ENCODE results near the gene DOCK10.

Gene DOCK10

DNA sequence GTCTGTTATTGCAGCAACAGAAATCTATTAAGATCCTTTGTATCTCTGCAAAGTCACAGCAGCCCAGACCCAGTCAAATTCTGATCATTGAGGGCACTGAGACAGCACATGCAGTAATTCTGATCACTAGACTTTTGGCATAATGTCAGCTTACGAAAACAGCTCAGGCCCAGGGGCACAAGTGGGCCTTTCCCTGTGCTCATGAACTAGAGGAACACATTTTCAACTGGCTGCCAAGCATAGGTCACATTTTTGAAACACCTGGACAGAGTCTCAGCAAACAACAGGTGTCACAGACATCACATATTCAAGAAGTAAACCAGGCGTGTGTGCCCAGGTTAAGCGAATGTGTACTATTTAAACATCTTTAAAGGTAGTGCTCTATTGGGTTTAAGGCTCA lies 13.7 kb downstream of the DOCK10 start:
- TF ChIP-seq ZNF76 (tag by site-specific recombination; IDR thresholded peaks at IDR 0.05; ENCODE audit: borderline replicate concordance, low read depth) (no peak), ZBTB7A (tag by site-specific recombination; IDR thresholded peaks at IDR 0.05; ENCODE audit: low read depth) (no peak), ZNF660 (tag by site-specific recombination; IDR thresholded peaks at IDR 0.05) (no peak), ZNF558 (tag by site-specific recombination; IDR thresholded peaks at IDR 0.05) (no peak), ZNF366 (tag by site-specific recombination; conservative IDR thresholded peaks at IDR 0.05) (no peak), REPIN1 (tag by site-specific recombination; IDR thresholded peaks at IDR 0.05; ENCODE audit: low read depth) (no peak), KLF7 (tag by site-specific recombination; IDR thresholded peaks at IDR 0.05; ENCODE audit: borderline replicate concordance) (no peak), ZNF121 (tag by site-specific recombination; IDR thresholded peaks at IDR 0.05) (no peak)
- ChIA-PET POLR2A (no interaction called here), CTCF (no interaction called here)
- H3K4me3 ChIP-seq (ENCODE audit: low read depth, low read length): no peak overlapping the region
- H3K9me3 ChIP-seq (ENCODE audit: control insufficient read depth, insufficient read depth, low read depth, low read length): no peaks in the 10 kb centered on the region
- no peaks in the 10 kb centered on the region for H3K4me1 ChIP-seq (ENCODE audit: control insufficient read depth, insufficient read depth, low read length)
- H3K27ac ChIP-seq (ENCODE audit: extremely low read depth, low read depth, low read length): no peak overlapping the region
- no peaks in the 10 kb centered on the region for H3K36me3 ChIP-seq (ENCODE audit: control insufficient read depth in 2 of 2, insufficient read depth in 1 of 2, low read length in 2 of 2)

DNA sequence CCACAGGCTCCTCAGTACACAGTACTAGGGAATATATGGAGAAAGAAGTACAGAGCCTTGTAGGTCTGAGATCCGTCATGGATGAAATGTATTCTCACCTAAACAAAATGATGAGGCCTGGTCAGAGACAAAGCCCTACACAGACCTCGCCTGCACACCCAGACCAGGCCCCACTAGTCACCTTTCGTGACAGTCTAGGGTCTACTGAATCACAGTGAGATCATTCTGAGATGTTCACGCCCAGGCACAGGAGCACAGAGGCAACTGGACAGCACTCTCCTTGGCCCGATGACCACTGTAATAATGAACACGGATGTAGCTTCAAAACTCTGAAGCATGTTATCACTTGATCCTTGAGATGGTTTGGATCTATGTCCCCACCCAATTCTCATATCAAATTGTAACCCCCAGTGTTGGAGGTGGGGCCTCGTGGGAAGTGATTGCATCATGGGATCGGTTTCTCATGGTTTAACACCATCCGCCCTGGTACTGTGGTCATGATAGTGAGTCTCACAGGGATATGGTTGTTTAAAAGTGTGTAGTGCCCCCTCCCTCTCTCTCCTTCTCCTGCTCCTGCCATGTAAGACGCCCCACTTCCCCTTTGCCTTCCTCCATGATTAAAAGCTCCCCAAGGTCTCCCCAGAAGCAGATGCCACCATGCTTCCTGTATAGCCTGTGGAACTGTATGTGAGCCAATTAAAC lies 15.1 kb downstream of the DOCK10 start:
- no peak for TF ChIP-seq ZNF776 (tag by site-specific recombination; IDR thresholded peaks at IDR 0.05; ENCODE audit: borderline replicate concordance)
- no peak for TF ChIP-seq ZNF843 (tag by site-specific recombination; IDR thresholded peaks at IDR 0.05)
- TF ChIP-seq REPIN1 (tag by site-specific recombination; IDR thresholded peaks at IDR 0.05; ENCODE audit: low read depth): no peak
- TF ChIP-seq, protein P1, sequence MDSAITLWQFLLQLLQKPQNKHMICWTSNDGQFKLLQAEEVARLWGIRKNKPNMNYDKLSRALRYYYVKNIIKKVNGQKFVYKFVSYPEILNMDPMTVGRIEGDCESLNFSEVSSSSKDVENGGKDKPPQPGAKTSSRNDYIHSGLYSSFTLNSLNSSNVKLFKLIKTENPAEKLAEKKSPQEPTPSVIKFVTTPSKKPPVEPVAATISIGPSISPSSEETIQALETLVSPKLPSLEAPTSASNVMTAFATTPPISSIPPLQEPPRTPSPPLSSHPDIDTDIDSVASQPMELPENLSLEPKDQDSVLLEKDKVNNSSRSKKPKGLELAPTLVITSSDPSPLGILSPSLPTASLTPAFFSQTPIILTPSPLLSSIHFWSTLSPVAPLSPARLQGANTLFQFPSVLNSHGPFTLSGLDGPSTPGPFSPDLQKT (IDR thresholded peaks at IDR 0.05; ENCODE audit: borderline replicate concordance, low read depth, low read length): no peak
- TF ChIP-seq ZNF626 (tag by site-specific recombination; IDR thresholded peaks at IDR 0.05): no peak
- TF ChIP-seq WT1 (tag by site-specific recombination; IDR thresholded peaks at IDR 0.05): no peak
- TF ChIP-seq EGR2 (tag by site-specific recombination; IDR thresholded peaks at IDR 0.05; ENCODE audit: low read depth): no peak
- TF ChIP-seq, protein P2, sequence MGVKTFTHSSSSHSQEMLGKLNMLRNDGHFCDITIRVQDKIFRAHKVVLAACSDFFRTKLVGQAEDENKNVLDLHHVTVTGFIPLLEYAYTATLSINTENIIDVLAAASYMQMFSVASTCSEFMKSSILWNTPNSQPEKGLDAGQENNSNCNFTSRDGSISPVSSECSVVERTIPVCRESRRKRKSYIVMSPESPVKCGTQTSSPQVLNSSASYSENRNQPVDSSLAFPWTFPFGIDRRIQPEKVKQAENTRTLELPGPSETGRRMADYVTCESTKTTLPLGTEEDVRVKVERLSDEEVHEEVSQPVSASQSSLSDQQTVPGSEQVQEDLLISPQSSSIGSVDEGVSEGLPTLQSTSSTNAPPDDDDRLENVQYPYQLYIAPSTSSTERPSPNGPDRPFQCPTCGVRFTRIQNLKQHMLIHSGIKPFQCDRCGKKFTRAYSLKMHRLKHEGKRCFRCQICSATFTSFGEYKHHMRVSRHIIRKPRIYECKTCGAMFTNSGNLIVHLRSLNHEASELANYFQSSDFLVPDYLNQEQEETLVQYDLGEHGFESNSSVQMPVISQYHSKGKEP (tag by site-specific recombination; IDR thresholded peaks at IDR 0.05): no peak
- no peak for TF ChIP-seq ZNF404 (tag by site-specific recombination; IDR thresholded peaks at IDR 0.05)
- TF ChIP-seq ZNF16 (tag by site-specific recombination; IDR thresholded peaks at IDR 0.05; ENCODE audit: low read depth): no peak
- no peak for TF ChIP-seq ZNF837 (tag by site-specific recombination; IDR thresholded peaks at IDR 0.05)
- no peak for TF ChIP-seq ZNF629 (tag by site-specific recombination; IDR thresholded peaks at IDR 0.05)
- TF ChIP-seq, protein P3, sequence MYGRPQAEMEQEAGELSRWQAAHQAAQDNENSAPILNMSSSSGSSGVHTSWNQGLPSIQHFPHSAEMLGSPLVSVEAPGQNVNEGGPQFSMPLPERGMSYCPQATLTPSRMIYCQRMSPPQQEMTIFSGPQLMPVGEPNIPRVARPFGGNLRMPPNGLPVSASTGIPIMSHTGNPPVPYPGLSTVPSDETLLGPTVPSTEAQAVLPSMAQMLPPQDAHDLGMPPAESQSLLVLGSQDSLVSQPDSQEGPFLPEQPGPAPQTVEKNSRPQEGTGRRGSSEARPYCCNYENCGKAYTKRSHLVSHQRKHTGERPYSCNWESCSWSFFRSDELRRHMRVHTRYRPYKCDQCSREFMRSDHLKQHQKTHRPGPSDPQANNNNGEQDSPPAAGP (tag by site-specific recombination; IDR thresholded peaks at IDR 0.05): no peak
- no peak for TF ChIP-seq ZNF239 (tag by site-specific recombination; IDR thresholded peaks at IDR 0.05)
- TF ChIP-seq SALL2 (tag by site-specific recombination; IDR thresholded peaks at IDR 0.05; ENCODE audit: borderline replicate concordance): no peak
- TF ChIP-seq, protein P4, sequence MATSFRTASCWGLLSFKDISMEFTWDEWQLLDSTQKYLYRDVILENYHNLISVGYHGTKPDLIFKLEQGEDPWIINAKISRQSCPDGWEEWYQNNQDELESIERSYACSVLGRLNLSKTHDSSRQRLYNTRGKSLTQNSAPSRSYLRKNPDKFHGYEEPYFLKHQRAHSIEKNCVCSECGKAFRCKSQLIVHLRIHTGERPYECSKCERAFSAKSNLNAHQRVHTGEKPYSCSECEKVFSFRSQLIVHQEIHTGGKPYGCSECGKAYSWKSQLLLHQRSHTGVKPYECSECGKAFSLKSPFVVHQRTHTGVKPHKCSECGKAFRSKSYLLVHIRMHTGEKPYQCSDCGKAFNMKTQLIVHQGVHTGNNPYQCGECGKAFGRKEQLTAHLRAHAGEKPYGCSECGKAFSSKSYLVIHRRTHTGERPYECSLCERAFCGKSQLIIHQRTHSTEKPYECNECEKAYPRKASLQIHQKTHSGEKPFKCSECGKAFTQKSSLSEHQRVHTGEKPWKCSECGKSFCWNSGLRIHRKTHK (tag by site-specific recombination; IDR thresholded peaks at IDR 0.05): no peak
- TF ChIP-seq, protein P5, sequence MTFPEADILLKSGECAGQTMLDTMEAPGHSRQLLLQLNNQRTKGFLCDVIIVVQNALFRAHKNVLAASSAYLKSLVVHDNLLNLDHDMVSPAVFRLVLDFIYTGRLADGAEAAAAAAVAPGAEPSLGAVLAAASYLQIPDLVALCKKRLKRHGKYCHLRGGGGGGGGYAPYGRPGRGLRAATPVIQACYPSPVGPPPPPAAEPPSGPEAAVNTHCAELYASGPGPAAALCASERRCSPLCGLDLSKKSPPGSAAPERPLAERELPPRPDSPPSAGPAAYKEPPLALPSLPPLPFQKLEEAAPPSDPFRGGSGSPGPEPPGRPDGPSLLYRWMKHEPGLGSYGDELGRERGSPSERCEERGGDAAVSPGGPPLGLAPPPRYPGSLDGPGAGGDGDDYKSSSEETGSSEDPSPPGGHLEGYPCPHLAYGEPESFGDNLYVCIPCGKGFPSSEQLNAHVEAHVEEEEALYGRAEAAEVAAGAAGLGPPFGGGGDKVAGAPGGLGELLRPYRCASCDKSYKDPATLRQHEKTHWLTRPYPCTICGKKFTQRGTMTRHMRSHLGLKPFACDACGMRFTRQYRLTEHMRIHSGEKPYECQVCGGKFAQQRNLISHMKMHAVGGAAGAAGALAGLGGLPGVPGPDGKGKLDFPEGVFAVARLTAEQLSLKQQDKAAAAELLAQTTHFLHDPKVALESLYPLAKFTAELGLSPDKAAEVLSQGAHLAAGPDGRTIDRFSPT (tag by site-specific recombination; IDR thresholded peaks at IDR 0.05): no peak
- ChIA-PET CTCF (no interaction called here), POLR2A (no interaction called here)
- no peaks in the 10 kb centered on the region for H3K9me3 ChIP-seq (ENCODE audit: control insufficient read depth, insufficient read depth, low read depth, low read length)
- H3K27ac ChIP-seq (ENCODE audit: extremely low read depth, low read depth, low read length): no peak overlapping the region
- H3K36me3 ChIP-seq (ENCODE audit: control insufficient read depth in 2 of 2, insufficient read depth in 1 of 2, low read length in 2 of 2): no peaks in the 10 kb centered on the region
- no peaks in the 10 kb centered on the region for H3K4me1 ChIP-seq (ENCODE audit: control insufficient read depth, insufficient read depth, low read length)
- no peak overlapping the region for H3K4me3 ChIP-seq (ENCODE audit: low read depth, low read length)
